Hair follicle dermal papilla cell (primary cell): ENCODE data around the gene DAB2IP. TPM values are rescaled to one million over a fixed set of nuclear protein-coding genes. Genes with fewer than 3 reads are reported as not detected.

ENCODE experiments used
- total RNA-seq: library from RNA; depleted of rRNA; stranded (reverse); fragments of >200 nt; gene quantifications from 2 replicates; pipeline ENCODE4 v1.2.3, GENCODE V29; 2012

Gene DAB2IP
- 26.1 and 36.4 TPM in 2 replicates for total RNA-seq

DNA sequence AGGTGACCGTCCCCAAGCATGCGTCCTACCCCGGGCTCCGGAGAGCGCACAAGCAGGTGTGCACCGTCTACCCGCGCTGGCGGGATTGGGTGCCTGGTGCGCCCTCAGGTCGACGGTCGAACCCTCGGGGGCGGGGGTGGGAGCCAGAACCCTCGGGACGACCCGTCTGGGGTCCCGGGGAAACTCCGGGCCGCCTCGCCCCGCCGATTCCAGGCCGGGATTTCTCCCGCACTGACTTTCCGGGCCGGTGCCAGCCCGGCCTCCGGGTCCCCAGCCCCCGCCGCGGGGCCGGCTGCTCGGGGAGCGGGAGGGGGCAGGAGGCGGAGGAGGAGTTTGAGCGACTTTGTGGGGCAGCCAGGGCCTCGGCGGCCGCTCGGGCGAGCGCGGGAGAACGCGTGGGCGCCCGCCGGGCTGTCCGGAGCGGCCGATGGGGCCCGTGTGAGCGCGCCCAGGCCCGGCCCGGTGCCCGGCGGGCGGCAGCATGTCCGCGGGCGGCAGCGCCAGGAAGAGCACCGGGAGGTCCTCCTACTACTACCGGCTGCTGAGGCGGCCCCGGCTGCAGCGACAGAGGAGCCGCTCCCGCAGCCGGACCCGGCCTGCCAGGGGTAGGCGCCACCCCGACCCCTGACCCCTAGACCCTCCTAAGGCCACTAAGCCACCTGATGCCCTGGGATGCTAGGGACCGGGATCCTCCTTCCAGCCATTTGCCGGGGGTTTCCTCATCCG, at the start of gene DAB2IP:
DAB2IP (plus strand) TSS at position 340 of the 726 bp plus-strand sequence; CDS start at position 482, 142 bp downstream.

Other genes starting within 250 kb of the DAB2IP start
- not detected in 2 replicates for gene GGTA1, start 151.8 kb upstream of the DAB2IP start, total RNA-seq